ACC112 (cell line): ENCODE measurements around the gene PCMTD2.
"Not testable (repeated sequence)": the region's sequence is repeated elsewhere in the genome, so short reads cannot be mapped to it uniquely, and the experiment has no call there.

ENCODE experiments used
- H2AFZ ChIP-seq: fragments of 200-600 bp; sonication (generic); one replicate; pipeline ENCODE4 v1.6.0; 2017; ENCODE audit warnings: antibody characterized with exemption, low read length; ENCODE audit not compliant: unreplicated experiment
- H3K27ac ChIP-seq: fragments of 200-600 bp; sonication (generic); 2 replicates; pipeline ENCODE4 v1.5.1; 2014; ENCODE audit warnings: low read depth, mild to moderate bottlenecking, antibody characterized with exemption, low read length, moderate library complexity
- H3K27me3 ChIP-seq: fragments of 200-600 bp; sonication (generic); 2 replicates; pipeline ENCODE4 v1.6.1; 2014; ENCODE audit warnings: mild to moderate bottlenecking, antibody characterized with exemption, low read length, moderate library complexity, mixed read lengths; ENCODE audit not compliant: insufficient read depth
- H3K36me3 ChIP-seq: fragments of 200-600 bp; sonication (generic); 2 replicates; pipeline ENCODE4 v1.6.1; 2016; ENCODE audit warnings: mild to moderate bottlenecking, antibody characterized with exemption, low read length, moderate library complexity, mixed read lengths; ENCODE audit not compliant: insufficient read depth
- H3K4me1 ChIP-seq: fragments of 200-600 bp; sonication (generic); one replicate; pipeline ENCODE4 v1.6.1; 2016; ENCODE audit warnings: low read length, mixed read lengths; ENCODE audit not compliant: insufficient read depth, unreplicated experiment, control insufficient read depth
- H3K4me3 ChIP-seq: fragments of 200-600 bp; sonication (generic); 2 replicates; pipeline ENCODE4 v1.5.1; 2014; ENCODE audit warnings: mild to moderate bottlenecking, low read depth, low read length
- H3K79me2 ChIP-seq: fragments of 200-600 bp; sonication (generic); one replicate; pipeline ENCODE4 v1.6.0; 2016; ENCODE audit warnings: low read length; ENCODE audit not compliant: control insufficient read depth, unreplicated experiment, insufficient read depth

The PCMTD2 gene

DNA sequence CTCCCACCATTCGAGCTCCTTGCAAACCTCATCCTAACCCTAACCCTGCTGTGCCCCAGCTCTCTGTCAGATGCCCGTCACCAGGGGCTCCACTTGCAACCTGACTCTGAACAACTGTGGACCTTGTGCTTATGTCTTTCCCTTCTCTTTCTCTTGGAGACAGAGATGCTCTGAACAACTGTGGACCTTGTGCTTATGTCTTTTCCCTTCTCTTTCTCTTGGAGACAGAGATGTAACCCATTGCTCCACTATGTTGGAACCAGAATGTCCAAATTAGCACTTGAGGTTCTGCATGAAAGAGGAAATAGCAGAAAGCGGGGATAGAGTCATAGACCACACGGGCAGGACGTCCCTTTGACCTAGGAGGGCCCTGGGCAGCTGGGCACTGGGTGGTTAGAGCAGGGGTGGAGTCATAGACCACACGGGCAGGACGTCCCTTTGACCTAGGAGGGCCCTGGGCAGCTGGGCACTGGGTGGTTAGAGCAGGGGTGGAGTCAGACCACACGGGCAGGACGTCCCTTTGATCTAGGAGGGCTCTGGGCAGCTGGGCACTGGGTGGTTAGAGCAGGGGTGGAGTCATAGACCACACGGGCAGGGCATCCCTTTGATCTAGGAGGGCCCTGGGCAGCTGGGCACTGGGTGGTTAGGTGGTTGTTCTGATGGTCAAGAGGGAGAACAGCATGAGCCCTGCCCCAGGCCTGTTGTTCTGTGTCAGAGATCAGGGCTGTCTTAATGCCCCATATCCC, 22.2 kb downstream of the PCMTD2 start:
- H3K36me3 ChIP-seq: no peaks in the 10 kb centered on the region
- no peak overlapping the region for H3K4me3 ChIP-seq
- H3K27ac ChIP-seq: no peak overlapping the region
- H3K4me1 ChIP-seq: no peaks in the 10 kb centered on the region
- no peaks in the 10 kb centered on the region for H3K27me3 ChIP-seq
- no peak overlapping the region for H2AFZ ChIP-seq
- no peaks in the 10 kb centered on the region for H3K79me2 ChIP-seq

DNA sequence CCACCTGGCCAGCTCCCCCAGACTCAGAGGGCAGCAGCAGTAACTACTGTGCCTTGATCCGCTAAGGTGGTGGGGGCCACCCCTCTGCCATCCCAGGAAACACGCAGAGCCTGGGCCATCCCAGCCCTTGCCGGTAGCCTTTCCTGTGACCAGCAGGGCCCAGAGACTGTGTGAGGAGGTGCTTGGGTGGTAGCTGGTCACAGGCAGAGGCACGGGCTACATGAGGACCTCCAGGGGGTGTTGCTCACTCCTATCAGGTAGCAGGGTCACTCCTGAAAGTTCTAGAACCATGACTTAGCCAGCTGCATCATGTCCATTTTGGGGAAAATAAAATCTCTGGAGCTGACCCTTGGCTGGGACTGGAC, 22.8 kb downstream of the PCMTD2 start:
- Histone ChIP-seq H3K79me2 (no peaks in the 10 kb centered on the region), H2AFZ (no peak overlapping the region), H3K4me3 (no peak overlapping the region), H3K36me3 (no peaks in the 10 kb centered on the region), H3K27me3 (no peaks in the 10 kb centered on the region), H3K27ac (no peak overlapping the region), H3K4me1 (no peaks in the 10 kb centered on the region)

DNA sequence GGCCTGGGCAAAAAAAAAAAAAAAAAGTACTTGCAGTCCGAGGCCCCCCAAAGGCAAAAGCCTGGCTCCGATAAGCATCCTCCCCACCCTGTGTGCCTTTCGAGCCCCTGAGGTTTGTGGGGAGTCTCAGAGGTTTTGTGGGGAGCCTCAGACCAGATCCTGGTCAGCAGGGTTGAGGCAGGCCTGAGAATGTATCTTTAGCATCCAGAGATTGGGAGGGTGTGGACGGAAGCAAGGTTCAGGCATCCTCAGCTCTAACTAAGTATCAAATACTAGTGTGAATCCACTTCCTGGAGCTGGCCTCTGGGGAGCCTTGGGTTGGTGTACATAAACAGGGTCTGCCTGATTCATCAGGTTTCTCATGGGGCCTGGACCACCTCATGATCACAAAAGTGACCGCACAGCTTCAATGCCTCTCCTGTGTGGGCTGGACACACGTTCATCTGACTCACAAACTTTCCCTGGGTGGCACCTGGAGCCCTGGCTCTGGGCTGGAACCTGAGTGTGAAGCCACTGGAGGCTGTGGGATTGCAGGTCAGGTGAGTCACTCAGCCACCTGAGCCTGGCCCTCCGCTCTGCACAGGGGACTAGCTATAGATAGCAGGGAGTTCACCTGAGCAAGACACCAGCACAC, 24.4 kb downstream of the PCMTD2 start:
- no peaks in the 10 kb centered on the region for H3K27me3 ChIP-seq
- H3K36me3 ChIP-seq: no peaks in the 10 kb centered on the region
- H3K27ac ChIP-seq: no peak overlapping the region
- H3K4me3 ChIP-seq: no peak overlapping the region
- H2AFZ ChIP-seq: no peak overlapping the region
- H3K4me1 ChIP-seq: no peaks in the 10 kb centered on the region
- H3K79me2 ChIP-seq: no peaks in the 10 kb centered on the region

DNA sequence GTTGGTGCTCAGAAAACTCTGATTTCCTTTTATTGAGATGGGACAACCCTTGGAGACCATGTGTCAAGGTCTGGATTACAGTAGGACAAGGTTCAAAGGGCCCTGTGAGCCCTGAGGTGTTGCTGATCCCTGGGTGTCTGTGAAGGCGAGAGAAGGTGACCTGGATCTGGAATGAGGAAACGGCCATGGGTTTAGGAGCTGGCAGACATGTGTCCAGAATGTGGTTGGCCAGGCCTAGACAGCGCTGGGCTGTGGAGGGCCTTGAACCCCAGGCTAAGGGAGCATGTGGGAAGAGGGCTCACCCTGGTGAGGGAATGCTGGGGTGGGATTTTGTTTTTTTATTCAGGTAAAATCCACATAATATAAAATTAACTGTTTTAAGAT, 24.9 kb downstream of the PCMTD2 start:
- no peaks in the 10 kb centered on the region for H3K79me2 ChIP-seq
- H3K4me1 ChIP-seq: no peaks in the 10 kb centered on the region
- H3K36me3 ChIP-seq: no peaks in the 10 kb centered on the region
- H2AFZ ChIP-seq: no peak overlapping the region
- no peak overlapping the region for H3K4me3 ChIP-seq
- no peak overlapping the region for H3K27ac ChIP-seq
- no peaks in the 10 kb centered on the region for H3K27me3 ChIP-seq

GRCh38 chr20:64283646-64284045, 28.1 kb downstream of the PCMTD2 start:
- Histone ChIP-seq H2AFZ (no peak overlapping the region), H3K27me3 (no peaks in the 10 kb centered on the region), H3K27ac (no peak overlapping the region), H3K4me3 (no peak overlapping the region), H3K36me3 (no peaks in the 10 kb centered on the region), H3K4me1 (no peaks in the 10 kb centered on the region), H3K79me2 (no peaks in the 10 kb centered on the region)

DNA sequence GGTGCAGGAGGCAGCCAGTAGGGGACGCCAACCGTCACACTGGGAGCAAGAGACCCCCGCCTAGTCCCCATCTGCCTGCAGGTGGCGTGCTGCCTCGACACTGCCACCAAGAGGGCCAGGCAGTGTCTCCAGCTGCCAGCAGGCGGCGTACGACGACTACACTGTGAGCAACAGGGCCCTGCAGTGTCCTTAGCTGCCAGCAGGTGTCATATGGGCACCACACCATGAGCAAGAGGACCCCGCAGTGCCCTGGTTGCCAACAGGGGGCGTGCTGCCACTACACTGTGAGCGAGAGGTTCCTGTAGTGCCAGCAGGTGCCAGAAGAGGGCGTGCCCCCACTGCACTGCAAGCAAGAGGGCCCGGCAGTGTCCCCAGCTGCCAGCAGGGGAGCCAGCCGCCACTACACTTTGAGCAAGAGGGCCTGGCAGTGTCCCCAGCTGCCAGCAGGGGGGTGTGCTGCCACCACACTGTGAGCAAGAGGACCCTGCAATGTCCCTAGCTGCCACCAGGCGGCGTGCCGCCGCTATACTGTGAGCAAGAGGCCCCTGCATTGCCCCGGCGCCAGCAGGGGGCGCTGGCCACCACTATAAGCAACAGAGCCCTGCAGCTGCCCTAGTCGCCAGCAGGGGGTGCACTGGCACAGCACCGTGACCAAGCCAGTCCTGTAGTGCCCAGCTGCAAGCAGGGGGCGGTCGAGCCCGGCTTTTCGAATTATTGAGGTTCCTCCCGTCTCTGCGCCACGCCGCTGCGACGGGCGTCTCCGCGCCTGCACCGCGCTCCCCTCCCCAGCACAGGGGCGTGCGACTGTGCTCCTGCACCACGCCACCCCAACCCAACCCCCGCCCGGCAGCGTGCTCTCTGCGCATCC, 30.3 kb downstream of the PCMTD2 start:
- H3K27ac ChIP-seq, H3K4me3 ChIP-seq, H2AFZ ChIP-seq, H3K27me3 ChIP-seq, H3K4me1 ChIP-seq, H3K36me3 ChIP-seq, H3K79me2 ChIP-seq: not testable (repeated sequence)

GRCh38 chr20:64286447-64287263, 31.1 kb downstream of the PCMTD2 start:
- H3K27me3 ChIP-seq, H3K4me3 ChIP-seq, H3K36me3 ChIP-seq, H2AFZ ChIP-seq, H3K27ac ChIP-seq, H3K79me2 ChIP-seq, H3K4me1 ChIP-seq: not testable (repeated sequence)

GRCh38 chr20:64287264-64287590, 31.7 kb downstream of the PCMTD2 start:
- not testable (repeated sequence) for H2AFZ ChIP-seq, H3K27me3 ChIP-seq, H3K4me3 ChIP-seq, H3K79me2 ChIP-seq, H3K36me3 ChIP-seq, H3K27ac ChIP-seq, H3K4me1 ChIP-seq

DNA sequence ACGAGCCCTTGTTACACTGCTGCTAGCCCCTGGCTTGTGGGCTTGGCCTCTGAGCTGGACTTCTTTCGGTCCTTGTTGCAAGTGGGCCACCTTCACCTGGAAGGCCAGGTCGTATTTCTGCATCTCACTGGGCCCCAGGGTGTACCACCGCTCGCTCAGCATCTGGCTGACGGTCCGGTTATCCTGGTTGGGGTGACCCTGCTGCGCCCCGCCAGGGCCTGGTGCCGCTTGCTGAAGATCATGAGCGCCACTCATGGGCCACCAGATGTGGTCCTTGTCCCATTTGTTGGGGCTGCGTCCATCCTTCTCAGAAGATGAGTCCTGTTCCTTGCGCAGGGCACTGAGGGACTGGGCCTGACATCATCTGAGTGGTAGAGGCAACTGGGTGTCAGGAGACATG, 36.6 kb downstream of the PCMTD2 start:
- not testable (repeated sequence) for H2AFZ ChIP-seq

GRCh38 chr20:64303086-64303485, 47.5 kb downstream of the PCMTD2 start:
- not testable (repeated sequence) for H3K4me3 ChIP-seq, H2AFZ ChIP-seq, H3K27ac ChIP-seq, H3K36me3 ChIP-seq, H3K27me3 ChIP-seq, H3K79me2 ChIP-seq, H3K4me1 ChIP-seq

More for the DNA sequence above, 36.6 kb downstream of the PCMTD2 start:
- not testable (repeated sequence) for H3K4me1 ChIP-seq, H3K27me3 ChIP-seq, H3K27ac ChIP-seq, H3K79me2 ChIP-seq, H3K4me3 ChIP-seq, H3K36me3 ChIP-seq
